ENCODE data around the gene RASGEF1C.

GRCh38 chr5:180120237-180121101 lies 88.5 kb downstream of the RASGEF1C start:
- TF ChIP-seq, protein P1, sequence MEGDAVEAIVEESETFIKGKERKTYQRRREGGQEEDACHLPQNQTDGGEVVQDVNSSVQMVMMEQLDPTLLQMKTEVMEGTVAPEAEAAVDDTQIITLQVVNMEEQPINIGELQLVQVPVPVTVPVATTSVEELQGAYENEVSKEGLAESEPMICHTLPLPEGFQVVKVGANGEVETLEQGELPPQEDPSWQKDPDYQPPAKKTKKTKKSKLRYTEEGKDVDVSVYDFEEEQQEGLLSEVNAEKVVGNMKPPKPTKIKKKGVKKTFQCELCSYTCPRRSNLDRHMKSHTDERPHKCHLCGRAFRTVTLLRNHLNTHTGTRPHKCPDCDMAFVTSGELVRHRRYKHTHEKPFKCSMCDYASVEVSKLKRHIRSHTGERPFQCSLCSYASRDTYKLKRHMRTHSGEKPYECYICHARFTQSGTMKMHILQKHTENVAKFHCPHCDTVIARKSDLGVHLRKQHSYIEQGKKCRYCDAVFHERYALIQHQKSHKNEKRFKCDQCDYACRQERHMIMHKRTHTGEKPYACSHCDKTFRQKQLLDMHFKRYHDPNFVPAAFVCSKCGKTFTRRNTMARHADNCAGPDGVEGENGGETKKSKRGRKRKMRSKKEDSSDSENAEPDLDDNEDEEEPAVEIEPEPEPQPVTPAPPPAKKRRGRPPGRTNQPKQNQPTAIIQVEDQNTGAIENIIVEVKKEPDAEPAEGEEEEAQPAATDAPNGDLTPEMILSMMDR (IDR thresholded peaks at IDR 0.05) = no peak
- TF ChIP-seq POLR2A (IDR thresholded peaks at IDR 0.05) = no peak
